GM12878 (cell line): Measurements from ENCODE around the gene SDF4. TPM values are rescaled to one million over a fixed set of nuclear protein-coding genes. Genes with fewer than 3 reads are reported as not detected.

Experiments used
- ATAC-seq: fragments of 200-7000 bp; cut with Tn5 transposase; 3 replicates; pipeline ENCODE4 v1.9.1; 2020; ENCODE audit warnings: mild to moderate bottlenecking, moderate library complexity
- BruUV-seq: library from RNA; stranded (reverse); fragments of 400-500 nt; replicated peaks from 2 replicates; lab custom pipeline; 2021; lab: Mats Ljungman, UMichigan
- CTCF ChIA-PET: fragments of 300-600 bp; sonication (Branson Sonifier 250); formaldehyde crosslinking; extraction: SDS; loops from one replicate; lab custom pipeline; 2021; ENCODE audit warnings: inconsistent platforms; lab: Yijun Ruan, JAX
- POLR2A ChIA-PET: fragments of 350-600 bp; formaldehyde crosslinking; extraction: SDS; loops from one replicate; lab custom pipeline; 2021; ENCODE audit warnings: inconsistent platforms; lab: Charles Lee
- RAD21 ChIA-PET: fragments of 300-600 bp; sonication (Branson Sonifier 250); formaldehyde crosslinking; loops from one replicate; lab custom pipeline; 2023; ENCODE audit warnings: antibody characterized with exemption; ENCODE audit not compliant: unreplicated experiment; lab: Charles Lee
- SMC1A ChIA-PET: fragments of 300-600 bp; sonication (Branson Sonifier 250); formaldehyde crosslinking; loops from one replicate; lab custom pipeline; 2023; ENCODE audit not compliant: unreplicated experiment, uncharacterized antibody; lab: Charles Lee
- DNase-seq: peaks from one replicate; pipeline ENCODE4 v3.0.0-alpha.2; 2011; ENCODE audit warnings: low read depth, low spot score
- FAIRE-seq: peaks from 3 replicates; lab custom pipeline; 2011; peaks lifted over from hg19 to GRCh38; lab: Jason Lieb, UNC
- H2AFZ ChIP-seq: 2 replicates; pipeline ENCODE4 v1.6.0; 2011; ENCODE audit warnings: low read depth, low read length, control low read depth; ENCODE audit not compliant: control insufficient read depth
- H3K27ac ChIP-seq: 2 replicates; pipeline ENCODE4 v1.5.1; 2011; ENCODE audit warnings: control low read depth; ENCODE audit not compliant: control insufficient read depth, insufficient read depth
- H3K27me3 ChIP-seq, 2 experiments: replicated peaks in 1 of 2; 2 replicates each; pipeline versions ENCODE4 v1.6.0 to v1.6.1; 2011; ENCODE audit warnings: low read length in 1 of 2; ENCODE audit not compliant: control insufficient read depth in 2 of 2, insufficient read depth in 2 of 2
- H3K36me3 ChIP-seq, 2 experiments: 2 replicates each; pipeline ENCODE4 v1.5.1; 2011; ENCODE audit warnings: low read length in 1 of 2; ENCODE audit not compliant: control insufficient read depth in 2 of 2, insufficient read depth in 2 of 2
- H3K4me1 ChIP-seq: 2 replicates; pipeline ENCODE4 v1.6.1; 2011; ENCODE audit warnings: mild to moderate bottlenecking, low read length, moderate library complexity, mixed read lengths; ENCODE audit not compliant: control insufficient read depth, insufficient read depth
- H3K4me2 ChIP-seq: 2 replicates; pipeline ENCODE4 v1.6.0; 2011; ENCODE audit warnings: control low read depth; ENCODE audit not compliant: control insufficient read depth, insufficient read depth
- H3K4me3 ChIP-seq: fragments of 200-600 bp; sonication (generic); 2 replicates; pipeline ENCODE4 v1.5.1; 2016
- H3K79me2 ChIP-seq: 2 replicates; pipeline ENCODE4 v1.6.0; 2011; ENCODE audit warnings: low read length; ENCODE audit not compliant: control insufficient read depth, insufficient read depth
- H3K9ac ChIP-seq: 2 replicates; pipeline ENCODE4 v1.8.0; 2011; ENCODE audit warnings: low read length, control low read depth, mixed read lengths; ENCODE audit not compliant: control insufficient read depth, insufficient read depth
- H3K9me3 ChIP-seq: replicated peaks from 3 replicates; pipeline ENCODE4 v1.5.1; 2011; ENCODE audit warnings: mild to moderate bottlenecking, low read length; ENCODE audit not compliant: control insufficient read depth, insufficient read depth
- H4K20me1 ChIP-seq: 2 replicates; pipeline ENCODE4 v1.6.0; 2011; ENCODE audit not compliant: control insufficient read depth, insufficient read depth
- ASH2L ChIP-seq: fragments of 300-600, 200-600 bp; sonication (generic); IDR thresholded peaks from 2 replicates; pipeline ENCODE4 v1.6.1; 2017; ENCODE audit warnings: low read depth, mild to moderate bottlenecking, borderline replicate concordance
- E2F4 ChIP-seq: IDR thresholded peaks from 2 replicates; pipeline ENCODE4 v1.6.1; 2012; ENCODE audit warnings: low read depth, low read length, improper control_type of control experiment
- EZH2 ChIP-seq: IDR thresholded peaks from 2 replicates; pipeline ENCODE4 v1.6.1; 2012; ENCODE audit warnings: low read depth, mild to moderate bottlenecking, control low read depth, inconsistent platforms, low read length, borderline replicate concordance; ENCODE audit not compliant: control insufficient read depth
- HCFC1 ChIP-seq: fragments of 150-350 bp; IDR thresholded peaks from 2 replicates; pipeline ENCODE4 v1.6.1; 2014; ENCODE audit warnings: low read length
- NBN ChIP-seq: fragments of 450-650 bp; IDR thresholded peaks from 2 replicates; pipeline ENCODE4 v1.6.1; 2016
- NR2C2 ChIP-seq: IDR thresholded peaks from 2 replicates; pipeline ENCODE4 v1.6.1; 2011; ENCODE audit warnings: borderline replicate concordance, low read depth; ENCODE audit not compliant: control insufficient read depth, insufficient read length
- POLR2A ChIP-seq: IDR thresholded peaks from 2 replicates; pipeline ENCODE4 v1.6.1; 2011; ENCODE audit warnings: low read depth, mild to moderate bottlenecking, low read length
- PRDM15 ChIP-seq: fragments of 450-650 bp; formaldehyde crosslinking; IDR thresholded peaks from 2 replicates; pipeline ENCODE4 v1.4.0; 2020; ENCODE audit warnings: mild to moderate bottlenecking, moderate library complexity
- TCF12 ChIP-seq: IDR thresholded peaks from 2 replicates; pipeline ENCODE4 v1.6.1; 2011; ENCODE audit warnings: low read depth, mild to moderate bottlenecking, low read length
- ZBTB33 ChIP-seq: fragments of 450-650 bp; IDR thresholded peaks from 2 replicates; pipeline ENCODE4 v1.6.1; 2017; ENCODE audit warnings: mild to moderate bottlenecking
- ZBTB40 ChIP-seq: fragments of 450-650 bp; IDR thresholded peaks from 2 replicates; pipeline ENCODE4 v1.6.1; 2016; ENCODE audit warnings: mild to moderate bottlenecking, moderate library complexity, borderline replicate concordance
- ZNF24 ChIP-seq: fragments of 450-650 bp; IDR thresholded peaks from 2 replicates; pipeline ENCODE4 v1.6.1; 2017; ENCODE audit warnings: antibody characterized with exemption, mild to moderate bottlenecking
- ZNF274 ChIP-seq: IDR thresholded peaks from one replicate; pipeline ENCODE4 v1.8.0; 2011; ENCODE audit not compliant: insufficient read length, insufficient read depth
- WGBS: methylation state at CpG from one replicate; pipeline ENCODE4 v1.1.6; 2016; ENCODE audit warnings: low lambda C conversion rate; ENCODE audit not compliant: insufficient replicate concordance, insufficient coverage; ENCODE audit errors: missing lambda C conversion rate; 5-methylcytosine and 5-hydroxymethylcytosine counted together
- in situ Hi-C: fragments of 300-500 bp; cut with MboI; formaldehyde crosslinking; loops from 9 replicates; pipeline ENCODE4 v1.14.3; 2018; ENCODE audit warnings: mixed read lengths
- intact Hi-C: fragments of 100-400 bp; cut with micrococcal nuclease; formaldehyde crosslinking; loops from one replicate; pipeline ENCODE4 v1.14.2; 2022; ENCODE audit not compliant: unreplicated experiment
- polyA plus RNA-seq, 11 experiments: library from polyadenylated mRNA; depleted of rRNA in 4 of 11; unstranded in 6 of 11; stranded (reverse) in 5 of 11; fragments of >200 nt; fragmentation: Nextera tagmentation in 4 of 11; fragmentation: Illumina TruSeq in 1 of 11; extraction: Ambion mirVana in 4 of 11; extraction: Trizol in 1 of 11; gene quantifications; 1 replicate in 1 of 11; 2 replicates in 10 of 11; pipeline versions ENCODE4 v1.2.1 to v1.2.3, GENCODE V29; 2011 to 2016; ENCODE audit warnings: inconsistent platforms in 2 of 11, missing spikeins in 2 of 11, low read depth in 1 of 11
- total RNA-seq, 4 experiments: library from RNA; depleted of rRNA in 3 of 4; stranded (reverse); fragments of >200 nt in 3 of 4; fragmentation: Illumina TruSeq in 1 of 4; extraction: Trizol in 1 of 4; gene quantifications; 2 replicates each; pipeline versions ENCODE4 v1.2.1 to v1.2.3, GENCODE V29; 2013 to 2021

Gene SDF4
- total and polyA plus RNA-seq, 10 of the 15 experiments (the other 5 are each of a cell fraction or from before 2014, with no cell fraction given) = 0.44 to 97.2 (median 40.2) TPM

- no peak for DNase-seq
- Histone ChIP-seq H2AFZ (no peak overlapping the region), H3K4me2 (no peak overlapping the region), H3K79me2 (no peaks in the 10 kb centered on the region), H3K27ac (no peak overlapping the region), H3K9me3 (peaks cover 2% of the 10 kb centered on the region; the same call in 1 of the 3 replicates), H3K4me3 (no peak overlapping the region), H3K36me3 (no peaks in the 10 kb centered on the region), H4K20me1 (no peaks in the 10 kb centered on the region), H3K27me3 (no peaks in the 10 kb centered on the region), H3K9ac (no peak overlapping the region), H3K4me1 (no peaks in the 10 kb centered on the region)
- in situ Hi-C loops (no loop called here), intact Hi-C loops (no loop called here)
- SMC1A ChIA-PET = no interaction called here
- no peak for ATAC-seq
- POLR2A ChIA-PET = no interaction called here
- RAD21 ChIA-PET = no interaction called here
- BruUV-seq = no TSS peak
- WGBS = 63% methylated on average over 35 of the region's 48 CpGs
- no peak for FAIRE-seq
- CTCF ChIA-PET = no interaction called here
- TF ChIP-seq POLR2A (no peak), NR2C2 (no peak), PRDM15 (CRISPR knock-in tag) (no peak), ZNF274 (no peak), ZBTB40 (no peak), E2F4 (no peak), NBN (no peak), ZNF24 (no peak), EZH2 (no peak), ASH2L (no peak), ZBTB33 (no peak), HCFC1 (no peak), TCF12 (no peak)
These were observed 34.0 kb downstream of the SDF4 start for GRCh38 chr1:1197551-1198422.
